Activated CD4-positive, CD25-positive, alpha-beta regulatory T cell treated with anti-CD3 and anti-CD28 coated beads, Interleukin-2, amount 50 U/mL, for 72 hours (primary cell): ENCODE data around the gene FASTK.

Experiments used
- DNase-seq: peaks from one replicate; pipeline ENCODE4 v3.0.0; 2021

Gene FASTK, protein sequence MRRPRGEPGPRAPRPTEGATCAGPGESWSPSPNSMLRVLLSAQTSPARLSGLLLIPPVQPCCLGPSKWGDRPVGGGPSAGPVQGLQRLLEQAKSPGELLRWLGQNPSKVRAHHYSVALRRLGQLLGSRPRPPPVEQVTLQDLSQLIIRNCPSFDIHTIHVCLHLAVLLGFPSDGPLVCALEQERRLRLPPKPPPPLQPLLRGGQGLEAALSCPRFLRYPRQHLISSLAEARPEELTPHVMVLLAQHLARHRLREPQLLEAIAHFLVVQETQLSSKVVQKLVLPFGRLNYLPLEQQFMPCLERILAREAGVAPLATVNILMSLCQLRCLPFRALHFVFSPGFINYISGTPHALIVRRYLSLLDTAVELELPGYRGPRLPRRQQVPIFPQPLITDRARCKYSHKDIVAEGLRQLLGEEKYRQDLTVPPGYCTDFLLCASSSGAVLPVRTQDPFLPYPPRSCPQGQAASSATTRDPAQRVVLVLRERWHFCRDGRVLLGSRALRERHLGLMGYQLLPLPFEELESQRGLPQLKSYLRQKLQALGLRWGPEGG

DNA sequence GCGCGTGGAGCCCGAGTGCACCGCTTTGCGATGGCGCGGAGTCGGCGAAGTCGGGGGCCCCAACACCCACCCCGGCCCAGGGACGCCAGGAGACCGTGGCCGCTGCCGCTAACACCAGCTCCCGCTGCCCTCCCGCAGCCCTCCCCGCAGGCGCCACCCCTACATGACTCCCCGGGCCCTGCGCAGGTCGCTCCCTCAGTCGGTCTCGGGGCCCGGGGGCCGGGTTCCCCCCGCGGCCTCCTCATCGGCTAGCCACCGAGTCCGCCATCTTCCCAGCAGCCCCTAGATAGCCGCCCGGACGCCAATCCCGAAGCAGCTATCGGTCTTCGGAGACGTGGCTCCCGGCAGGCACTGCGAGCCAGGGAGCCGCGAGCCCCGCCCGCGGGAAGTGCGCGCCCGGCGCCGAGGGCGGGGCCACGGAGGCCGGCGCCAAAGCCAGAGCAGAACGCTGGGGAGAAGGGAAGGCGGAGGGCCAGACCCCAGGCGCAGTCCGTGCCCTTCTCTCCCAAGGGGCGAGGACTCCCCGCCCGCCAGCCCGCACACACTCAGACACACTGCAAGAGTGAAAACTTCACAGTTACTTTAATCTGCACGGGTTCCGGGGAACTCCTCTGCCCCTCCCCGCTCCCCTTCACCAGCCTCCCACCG is at the start of gene FASTK:
Gene FASTK, minus strand, starts transcription at position 288 of the 648 bp plus-strand sequence. Its CDS starts 43 bp downstream, at position 245.
- peak; percentile 85 for DNase-seq

DNA sequence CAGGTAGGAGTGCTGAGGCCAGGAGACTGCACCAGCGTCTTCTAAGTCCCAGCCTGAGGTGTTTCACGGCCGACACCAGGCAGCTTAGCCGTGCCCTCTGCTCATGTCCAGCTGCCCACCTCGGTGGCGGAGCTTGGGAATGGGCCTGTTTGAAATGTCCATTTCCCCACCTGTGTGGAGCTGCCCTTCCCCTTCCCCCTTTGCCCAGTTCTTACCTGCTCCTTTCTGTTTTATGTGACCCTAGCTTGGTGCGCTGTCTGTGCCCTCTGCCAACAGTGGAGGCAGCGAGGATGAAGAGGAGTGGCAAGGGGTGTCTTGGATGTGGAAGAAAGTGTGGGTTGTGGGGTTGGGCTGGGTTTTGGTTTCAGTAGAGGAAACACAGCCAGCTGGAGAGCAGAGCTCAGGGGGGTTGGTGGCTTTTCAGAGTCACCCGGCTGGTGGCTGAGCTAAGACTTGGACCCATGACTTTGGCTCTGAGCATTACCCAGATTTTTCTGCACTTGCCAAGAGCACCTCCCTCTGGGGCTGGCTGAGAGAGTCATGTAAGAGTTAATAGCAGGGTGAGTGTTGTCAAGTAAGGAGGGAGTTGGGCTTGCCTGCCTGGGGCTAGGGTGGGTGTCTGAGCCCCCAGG is 49.5 kb upstream of the FASTK start:
- DNase-seq = no peak

DNA sequence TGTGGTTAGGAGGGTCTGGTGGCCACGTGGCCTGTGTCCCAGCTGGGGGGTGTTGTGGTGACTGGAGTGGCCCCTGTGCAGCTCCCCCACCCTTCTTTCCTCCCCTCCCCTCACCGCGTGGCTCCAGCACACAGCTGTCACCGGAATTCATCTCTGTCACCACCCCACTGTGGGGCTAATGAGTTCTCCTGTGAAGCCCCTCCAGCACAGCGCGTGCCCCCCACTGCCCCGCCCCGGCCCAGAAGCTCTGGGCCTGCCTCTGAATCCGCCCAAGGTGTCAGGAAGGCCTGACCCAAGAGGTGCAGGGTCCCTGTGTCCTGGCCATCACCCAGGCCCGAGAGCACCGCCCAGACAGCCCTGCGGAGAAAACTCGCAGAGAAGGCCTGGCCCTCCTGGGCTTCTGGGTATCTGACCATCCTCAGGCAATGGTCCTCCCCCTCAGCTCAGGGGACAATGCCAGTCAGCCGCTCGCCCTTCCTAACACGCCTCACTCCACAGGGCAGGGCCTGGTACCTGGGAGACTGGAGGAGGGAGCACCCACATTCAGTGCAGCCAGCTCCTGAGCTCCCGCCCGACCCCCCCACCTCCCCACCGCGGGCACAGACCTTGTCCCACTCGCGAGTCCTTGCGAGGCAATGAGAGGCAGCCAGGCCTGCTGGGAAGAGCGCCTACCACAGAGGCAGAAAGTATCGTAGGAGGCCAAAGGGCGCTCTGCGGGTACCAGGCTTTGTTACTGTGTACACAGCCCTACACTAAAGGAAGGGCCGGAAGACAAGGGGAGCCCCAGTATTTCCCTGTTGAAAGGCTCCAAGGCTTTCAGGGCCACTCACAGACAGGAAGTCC is 48.7 kb upstream of the FASTK start:
- no peak for DNase-seq

DNA sequence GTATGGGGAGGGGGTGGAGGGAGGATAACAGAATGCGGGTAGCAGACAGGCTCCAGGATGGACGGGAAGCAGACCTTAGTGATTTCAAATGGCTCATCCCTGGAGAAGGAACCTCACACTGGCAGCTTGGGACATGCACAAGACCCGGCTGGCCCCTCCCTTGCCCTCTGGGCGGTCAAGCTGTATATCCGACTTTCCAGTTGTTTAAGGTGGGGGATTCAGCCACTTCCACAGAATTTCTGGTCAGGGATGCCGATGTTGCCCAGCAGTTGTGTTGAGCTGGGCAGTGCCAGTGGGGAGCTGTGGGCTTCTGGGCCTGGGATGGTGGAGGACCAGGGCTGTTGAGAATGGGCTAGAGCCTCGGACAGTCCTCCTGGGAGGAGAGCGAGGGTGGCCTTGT is 48.1 kb upstream of the FASTK start:
- no peak for DNase-seq

DNA sequence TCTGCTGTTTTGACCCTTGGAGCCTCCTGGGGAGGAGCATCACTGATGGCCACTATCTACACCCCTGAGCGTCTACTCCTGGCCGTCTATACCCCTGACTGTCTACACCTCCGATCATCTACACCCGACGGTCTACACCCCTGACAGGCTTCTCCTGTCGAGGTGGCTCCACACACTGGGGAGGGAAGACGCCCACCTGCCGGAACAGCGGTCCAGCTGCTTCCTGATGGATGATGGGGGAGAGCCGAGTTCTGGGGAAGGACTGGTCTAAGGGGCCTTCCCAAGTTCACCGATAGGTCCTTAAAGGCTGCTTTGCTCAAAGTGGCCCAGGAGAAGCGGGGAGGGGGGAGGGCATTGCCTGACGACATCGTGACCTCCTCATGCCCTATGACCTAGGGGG is 47.5 kb upstream of the FASTK start:
- no peak for DNase-seq

DNA sequence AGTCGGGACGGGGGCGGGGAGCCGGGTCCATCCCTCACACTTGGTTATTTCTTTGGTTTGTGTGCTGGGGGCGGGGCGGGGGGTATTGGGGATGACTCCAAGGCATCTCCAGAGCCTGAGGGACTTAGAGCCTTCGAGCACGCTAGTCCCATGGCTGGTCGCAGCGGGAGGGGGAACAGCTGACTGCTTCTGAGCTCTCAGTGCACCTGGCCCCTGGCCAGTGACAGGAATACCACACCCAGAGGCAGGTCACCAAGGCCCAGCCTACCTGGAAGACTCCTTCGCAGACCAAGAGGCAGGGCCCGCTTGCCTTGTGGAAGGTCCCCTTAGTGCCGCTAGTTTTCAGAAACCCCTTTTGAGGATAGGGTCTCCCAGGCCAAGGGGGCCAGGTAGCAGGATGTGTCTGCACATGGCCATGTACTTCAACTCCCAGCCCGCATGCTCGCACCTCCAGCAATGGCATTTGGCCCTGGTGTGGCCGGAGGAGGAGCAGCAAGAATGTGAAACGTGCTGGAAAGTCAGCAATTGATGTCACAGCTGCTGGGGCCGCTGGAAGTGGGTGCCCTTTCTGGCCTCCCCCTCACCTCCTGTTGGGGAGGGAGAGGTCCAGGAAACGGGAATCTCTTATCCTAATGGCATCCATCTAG is 46.0 kb upstream of the FASTK start:
- no peak for DNase-seq

DNA sequence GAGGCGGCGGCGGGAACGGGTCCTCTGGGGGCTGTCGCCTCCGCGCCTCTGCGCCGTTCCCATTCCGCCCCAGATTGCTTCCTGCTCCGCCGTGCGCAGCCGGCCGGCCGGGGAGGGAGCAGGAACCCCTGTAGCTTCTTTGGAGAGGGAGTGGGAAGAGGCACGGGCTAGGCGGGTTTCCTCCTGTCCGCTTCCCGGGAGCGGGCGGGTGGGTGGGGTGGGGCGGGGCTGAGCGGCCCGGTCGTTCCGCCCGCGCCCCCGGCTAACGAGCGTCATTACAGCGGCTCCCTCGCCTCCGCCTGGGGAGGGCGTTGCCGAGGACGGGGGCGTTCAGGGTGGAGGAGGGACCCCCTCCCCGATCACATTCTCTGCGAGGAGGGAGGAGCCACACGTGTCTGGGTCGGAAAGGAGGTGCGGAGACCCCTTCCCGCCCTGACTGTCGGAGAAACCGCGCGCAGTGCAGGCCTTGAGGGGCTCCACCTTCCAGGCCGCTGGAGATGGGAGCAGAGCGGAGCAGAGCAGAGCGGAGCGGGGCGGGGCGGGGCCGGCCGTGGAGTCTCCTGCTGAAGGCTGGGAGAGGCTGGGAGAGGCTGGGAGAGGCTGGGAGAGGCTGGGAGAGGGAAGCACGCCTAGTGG is 45.4 kb upstream of the FASTK start:
- no peak for DNase-seq

DNA sequence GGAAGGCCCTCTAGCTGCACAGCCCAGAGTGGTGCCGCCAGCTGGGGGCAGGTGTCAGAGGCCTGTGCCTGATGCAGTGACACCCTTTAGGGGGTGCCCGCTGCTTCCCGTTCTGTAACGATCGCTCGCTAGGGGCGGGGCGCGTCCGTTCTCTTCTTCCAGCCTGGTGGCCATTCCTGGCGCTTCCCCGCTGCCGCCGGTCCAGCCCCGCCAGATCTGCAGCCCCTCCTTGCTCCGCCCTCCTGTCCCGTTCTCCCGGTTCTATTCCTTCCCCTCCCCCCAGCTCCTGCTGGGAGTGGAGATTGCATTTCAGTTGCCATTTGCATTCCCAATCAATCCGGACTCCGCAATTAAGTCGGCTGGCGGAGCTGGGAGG is 44.8 kb upstream of the FASTK start:
- DNase-seq = no peak

DNA sequence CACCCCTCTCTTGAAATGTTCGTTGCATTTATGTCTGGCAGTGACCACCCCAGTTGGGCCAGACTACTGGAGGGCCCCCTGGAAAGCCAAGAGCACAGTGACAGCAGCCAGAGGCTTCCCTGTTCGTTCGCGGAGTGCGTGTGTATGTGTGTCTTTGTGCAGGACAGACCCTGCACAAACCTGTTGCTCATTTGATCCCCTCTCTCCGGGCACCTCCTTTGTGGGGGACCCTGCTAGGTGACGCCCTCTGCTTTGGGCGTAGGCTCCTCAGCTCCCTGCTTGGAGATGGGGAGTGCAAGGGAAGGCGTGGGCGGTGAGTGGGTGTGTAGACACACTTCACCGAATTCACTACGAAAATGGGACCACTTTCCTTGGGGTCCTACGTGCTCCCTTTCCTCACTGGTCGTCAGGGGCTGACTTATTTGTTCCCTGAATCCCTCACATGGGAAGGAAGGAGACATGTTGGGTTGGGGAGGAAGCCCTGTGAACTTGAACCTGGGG is 44.3 kb upstream of the FASTK start:
- DNase-seq = no peak

DNA sequence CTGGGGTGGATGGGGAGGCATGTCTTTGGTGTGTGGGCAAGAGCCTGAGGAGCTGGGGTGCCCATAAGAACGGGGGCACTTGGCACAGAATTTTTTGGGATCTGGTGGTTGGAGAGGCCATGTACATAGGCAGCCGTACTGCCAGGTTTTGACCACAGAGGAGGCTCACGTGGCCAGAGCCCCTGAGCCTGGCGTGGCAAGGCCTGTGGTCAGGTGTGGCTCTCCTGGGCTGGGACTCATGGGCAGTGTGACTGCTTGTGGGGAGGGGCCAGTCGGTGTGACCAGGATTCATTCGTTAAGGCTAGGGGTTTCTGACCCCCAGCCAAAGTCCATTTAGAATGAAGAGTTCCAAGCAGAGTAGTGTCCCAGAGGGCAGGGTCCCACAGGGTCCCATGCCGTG is 43.9 kb upstream of the FASTK start:
- no peak for DNase-seq

DNA sequence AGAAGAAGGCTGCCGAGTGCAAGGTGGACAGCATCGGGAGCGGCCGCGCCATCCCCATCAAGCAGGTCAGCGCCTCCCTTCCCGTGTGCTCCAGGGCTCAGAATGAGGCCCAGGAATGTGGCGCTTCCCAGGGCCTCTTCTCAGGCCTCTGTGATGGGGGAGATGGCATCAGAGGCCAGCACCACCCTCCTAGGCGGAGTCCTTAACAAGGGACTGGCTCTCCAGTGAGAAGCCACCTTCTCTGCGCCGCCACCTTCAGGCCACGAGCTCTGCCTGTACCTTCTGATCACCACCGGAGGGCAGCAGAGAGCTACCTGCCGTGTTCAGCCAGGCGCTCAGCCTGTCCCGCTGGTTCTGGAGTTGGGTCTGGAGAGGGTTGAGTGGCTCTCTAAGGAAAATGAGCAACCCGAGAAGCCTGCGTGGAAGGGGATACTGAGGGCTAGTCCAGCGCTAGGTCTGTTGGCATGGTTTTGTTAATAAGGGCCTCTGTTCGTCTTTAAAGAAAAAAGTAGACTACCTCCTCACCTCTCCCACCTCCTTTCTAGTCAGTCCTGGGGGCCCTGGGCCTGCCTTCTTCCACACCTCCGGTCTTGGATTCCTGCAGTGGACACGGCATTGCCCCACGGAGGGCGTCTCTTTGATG is 43.3 kb upstream of the FASTK start:
- peak; percentile 84 for DNase-seq

DNA sequence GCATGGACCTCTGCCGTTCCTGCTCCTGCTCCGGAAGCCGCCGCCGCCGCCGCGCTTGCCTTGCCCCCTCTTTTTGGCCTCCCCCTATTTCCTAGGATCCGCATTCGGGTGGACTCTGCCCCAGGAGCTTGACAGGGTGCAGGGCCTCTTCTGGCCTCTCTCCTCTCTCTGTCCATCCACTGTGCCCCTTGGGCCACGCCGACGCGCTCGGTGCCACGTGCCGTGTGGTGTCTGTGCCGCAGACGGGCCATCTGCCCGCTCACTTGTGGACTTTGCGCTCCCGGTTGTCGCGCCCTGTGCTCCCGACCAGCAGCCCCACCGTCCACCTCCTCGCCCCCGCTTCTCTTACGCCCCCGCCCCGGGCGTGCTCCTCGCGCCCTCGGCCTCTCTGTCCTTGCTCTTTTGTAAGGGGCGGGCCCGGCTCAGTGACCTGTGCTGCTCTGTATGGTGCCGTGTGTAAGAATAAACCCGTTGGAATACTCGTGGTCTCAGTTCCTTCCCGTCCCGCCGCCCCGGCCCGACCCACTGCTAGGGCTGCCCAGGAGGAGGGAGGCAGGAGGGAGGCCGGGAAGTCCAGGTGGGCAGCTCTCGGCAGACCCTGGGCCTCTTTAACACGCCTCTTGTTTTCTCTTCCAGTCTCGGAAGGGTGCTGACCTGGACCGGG is 42.7 kb upstream of the FASTK start:
- DNase-seq = no peak

DNA sequence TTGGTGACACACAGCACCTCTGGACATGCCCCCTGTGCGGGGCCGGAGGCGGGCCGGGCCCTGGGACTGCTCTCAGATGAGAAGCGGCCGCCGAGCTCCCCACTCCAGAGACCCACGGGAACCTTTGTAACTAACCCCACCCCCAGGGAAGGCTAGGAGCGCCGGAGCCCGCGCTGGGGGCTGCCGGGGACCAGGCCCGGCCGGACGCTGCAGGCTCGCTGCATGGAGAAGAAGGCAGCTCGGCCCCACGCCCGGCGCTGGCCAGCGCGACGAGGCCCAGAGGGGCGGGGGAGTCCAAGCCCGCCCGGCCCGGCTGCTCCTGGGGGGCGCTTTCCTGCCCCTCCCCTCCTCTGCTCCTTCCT is 42.2 kb upstream of the FASTK start:
- no peak for DNase-seq

DNA sequence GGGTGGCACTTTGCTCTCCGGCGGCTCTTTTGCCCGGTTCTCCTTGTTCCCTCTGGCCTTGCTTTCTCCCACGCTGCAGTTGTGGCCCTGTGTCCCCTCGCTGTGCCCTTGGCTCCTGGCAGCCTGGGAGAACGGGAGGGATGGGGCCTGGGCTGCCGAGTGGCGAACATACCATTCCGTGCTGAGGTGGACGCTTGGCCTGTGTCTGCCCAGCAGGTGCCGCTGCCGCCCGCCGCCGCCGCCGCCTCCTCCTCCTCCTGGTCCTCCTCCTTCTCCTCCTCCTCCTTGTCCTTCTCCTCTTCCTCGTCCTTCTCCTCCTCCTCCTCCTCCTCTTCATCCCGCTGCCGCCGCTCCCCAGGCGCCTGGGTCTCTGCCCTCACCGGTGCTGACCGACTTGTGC is 41.7 kb upstream of the FASTK start:
- DNase-seq = no peak

DNA sequence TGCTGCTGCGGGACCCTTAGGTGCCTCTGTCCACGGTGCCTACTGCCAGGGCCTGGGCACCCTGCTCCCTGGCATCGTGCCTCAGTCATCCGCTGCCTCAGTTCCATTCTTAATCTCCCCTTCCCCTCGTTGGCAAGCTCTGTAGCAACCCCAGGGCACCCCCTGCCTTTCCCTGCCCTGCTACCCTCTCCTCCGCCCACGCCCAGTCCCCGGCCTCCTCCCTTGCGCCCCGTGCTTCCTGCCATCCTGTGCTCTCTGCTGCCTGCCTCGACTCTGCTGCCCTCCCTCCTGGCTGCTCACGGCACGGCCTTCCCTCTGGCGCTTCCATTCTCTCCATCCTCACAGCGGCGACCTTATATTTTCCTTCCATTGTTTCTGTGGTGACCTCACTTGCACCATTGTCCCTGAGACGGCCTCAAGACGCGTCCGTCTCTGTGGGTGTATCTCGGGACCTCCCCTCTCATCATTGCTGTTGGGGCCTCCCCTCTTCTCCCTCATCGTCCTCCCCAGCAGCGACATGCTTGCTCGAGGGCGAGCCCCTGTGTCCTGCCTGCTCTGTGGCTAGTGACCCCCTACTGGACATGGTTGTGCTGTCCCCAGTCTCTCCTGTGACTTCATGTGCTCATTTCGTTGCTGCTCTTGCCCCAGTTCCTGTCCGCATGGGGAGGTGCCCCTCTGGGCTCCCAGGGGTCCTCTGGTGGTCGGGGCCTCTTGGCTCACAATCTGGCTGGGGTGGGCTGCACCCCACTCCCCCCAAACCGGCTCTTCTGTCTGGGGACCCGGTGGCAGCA is 41.0 kb upstream of the FASTK start:
- DNase-seq = no peak

DNA sequence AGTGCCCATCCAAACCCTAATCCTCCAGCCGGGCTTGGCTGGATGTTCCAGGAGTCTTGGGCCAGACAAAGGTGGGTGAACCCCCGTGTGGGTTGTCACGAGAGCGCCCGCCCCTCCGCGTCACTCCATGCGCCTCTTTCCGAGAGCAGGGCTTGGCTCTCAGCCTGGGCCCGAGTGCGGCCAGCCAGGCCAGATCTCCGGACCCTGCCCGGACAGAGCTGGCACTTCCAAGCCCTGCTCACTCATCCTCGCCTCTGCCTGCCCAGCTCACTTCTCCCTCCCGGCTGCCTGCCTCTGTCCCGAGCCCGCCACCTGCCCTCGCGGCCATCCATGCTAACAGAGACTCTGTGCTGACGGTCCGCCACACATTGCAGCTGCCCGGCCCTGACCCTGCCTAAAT is 40.3 kb upstream of the FASTK start:
- DNase-seq = no peak

DNA sequence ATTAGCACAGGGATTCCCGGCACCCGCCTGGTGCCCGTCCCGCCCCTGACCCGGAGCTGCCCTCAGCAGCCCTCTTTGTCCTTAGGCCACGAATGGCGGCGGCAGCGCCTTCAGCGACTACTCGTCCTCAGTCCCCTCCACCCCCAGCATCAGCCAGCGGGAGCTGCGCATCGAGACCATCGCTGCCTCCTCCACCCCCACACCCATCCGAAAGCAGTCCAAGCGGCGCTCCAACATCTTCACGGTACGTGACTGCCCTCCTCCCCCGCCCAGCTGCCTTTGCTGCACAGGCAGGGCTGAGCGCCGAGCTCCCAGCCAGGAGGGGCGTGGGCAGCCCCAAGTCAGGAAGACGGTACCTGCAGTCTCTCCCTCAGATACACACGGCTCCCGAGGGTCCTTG is 39.3 kb upstream of the FASTK start:
- DNase-seq = no peak

DNA sequence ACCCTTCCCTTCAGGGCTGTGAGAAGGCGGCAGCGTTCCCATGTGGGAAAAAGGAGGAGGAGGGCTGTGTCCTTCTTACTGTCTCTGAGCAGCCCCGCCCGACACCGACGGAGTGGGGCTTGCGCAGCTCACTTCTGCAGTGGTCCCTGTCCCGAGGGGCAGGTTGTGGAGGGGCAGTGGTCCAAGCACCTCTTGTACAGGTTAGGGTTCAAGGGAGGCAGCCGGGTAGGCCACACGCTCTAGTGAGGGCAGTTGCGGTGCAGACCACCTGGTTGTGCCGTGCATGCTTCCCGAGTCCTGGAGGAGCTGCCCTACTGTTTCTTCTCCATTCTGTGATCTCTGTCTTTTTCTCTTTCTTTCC is 38.4 kb upstream of the FASTK start:
- DNase-seq = no peak

DNA sequence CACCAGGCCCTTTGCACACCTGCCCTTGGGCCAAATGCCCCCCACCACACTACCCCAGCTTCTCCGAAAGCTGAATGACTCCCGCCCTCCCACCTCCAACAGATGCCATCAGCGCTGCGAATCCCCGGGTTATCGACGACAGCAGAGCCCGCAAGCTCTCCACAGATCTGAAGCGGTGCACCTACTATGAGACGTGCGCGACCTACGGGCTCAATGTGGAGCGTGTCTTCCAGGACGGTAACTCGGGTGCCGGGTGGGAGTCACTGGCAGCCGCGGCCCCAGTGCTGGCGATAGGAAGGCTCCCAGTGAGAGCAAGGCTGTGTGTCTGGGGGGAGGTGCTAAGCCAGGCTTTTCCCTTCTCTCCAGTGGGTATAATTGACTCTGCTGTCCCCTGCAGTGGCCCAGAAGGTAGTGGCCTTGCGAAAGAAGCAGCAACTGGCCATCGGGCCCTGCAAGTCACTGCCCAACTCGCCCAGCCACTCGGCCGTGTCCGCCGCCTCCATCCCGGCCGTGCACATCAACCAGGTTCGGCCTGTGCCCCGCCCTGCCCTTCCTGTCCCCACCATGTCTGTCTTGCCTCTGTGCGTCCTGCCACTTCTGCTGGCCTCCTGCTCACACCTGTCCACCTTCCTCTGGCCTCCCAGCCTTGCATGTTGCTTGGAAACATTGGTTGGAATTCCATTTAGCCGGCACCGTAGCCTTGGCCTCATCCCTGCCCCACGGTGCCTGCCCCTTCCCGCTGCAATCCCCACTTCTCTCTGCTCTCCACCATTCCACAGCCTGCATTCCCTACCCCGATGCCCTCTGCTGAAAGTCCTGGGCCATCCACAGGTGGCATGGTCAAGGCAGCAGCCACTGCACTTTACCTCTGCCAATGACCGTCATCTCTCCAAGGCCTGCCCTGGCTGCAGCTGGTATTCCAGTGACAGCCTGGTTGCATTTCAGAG is 37.8 kb upstream of the FASTK start:
- no peak for DNase-seq
